ENCODE data around the gene PPIF. TPM values are rescaled to one million over a fixed set of nuclear protein-coding genes. Genes with fewer than 3 reads are reported as not detected.

PPIF gene
- total RNA-seq, 1 donor from 2014 or later: 27.1 TPM

DNA sequence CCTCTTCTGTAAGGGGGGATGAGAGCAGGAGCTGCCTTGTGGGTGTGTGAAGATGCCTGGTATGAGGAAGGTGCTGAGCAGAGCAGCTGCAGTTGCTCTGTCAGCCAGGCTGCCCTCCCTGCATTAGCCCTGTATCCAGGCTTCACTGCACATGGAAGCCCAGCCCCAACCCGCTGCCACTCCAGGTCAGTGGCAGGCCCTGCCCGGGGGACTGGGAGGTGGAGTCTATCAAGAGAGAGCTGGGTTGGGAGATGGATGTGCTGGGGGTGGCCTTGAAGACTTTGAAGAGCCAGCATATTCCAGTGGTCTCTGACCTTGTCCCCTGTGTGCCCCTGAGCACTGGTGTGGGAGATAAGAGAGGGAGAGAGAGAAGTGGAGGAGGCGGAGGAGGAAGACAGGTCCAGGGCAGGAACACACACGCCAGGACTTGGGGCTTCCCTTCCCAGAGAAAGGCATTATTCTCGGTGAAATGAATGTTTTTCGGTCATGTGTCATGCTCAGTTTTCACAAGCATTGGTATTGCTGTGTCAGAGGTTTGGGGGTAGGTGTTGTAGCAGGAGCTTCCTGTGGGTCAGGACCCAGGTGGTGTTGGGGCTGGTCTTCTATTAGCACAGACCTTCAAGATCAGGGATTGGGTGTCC is 2.6 kb downstream of the PPIF start:
- H3K27ac ChIP-seq: no peak overlapping the region
- Mint-ChIP-seq H3K9me3 (no peaks in the 10 kb centered on the region), H3K4me1 (peaks cover 14% of the 10 kb centered on the region), H3K4me3 (peak overlapping the region; percentile 35), H3K27ac (no peak overlapping the region), H3K27me3 (ENCODE audit: insufficient read depth, low read depth) (peaks cover 2% of the 10 kb centered on the region), H3K36me3 (peaks cover 30% of the 10 kb centered on the region)
- H3K79me2 ChIP-seq (ENCODE audit: low read depth): no peaks in the 10 kb centered on the region
- H3K36me3 ChIP-seq: no peaks in the 10 kb centered on the region
- H3K4me2 ChIP-seq: no peak overlapping the region
- H3K9me3 ChIP-seq (ENCODE audit: low read depth): no peaks in the 10 kb centered on the region
- no peak overlapping the region for H3K4me3 ChIP-seq
- H3F3A ChIP-seq (ENCODE audit: low read depth): peaks cover 10% of the 10 kb centered on the region
- no peaks in the 10 kb centered on the region for H3K27me3 ChIP-seq
- H3K9ac ChIP-seq: no peak overlapping the region
- peaks cover 15% of the 10 kb centered on the region for H4K20me1 ChIP-seq (ENCODE audit: low read depth)
- no peak for DNase-seq (ENCODE audit: low spot score)
- H3K4me1 ChIP-seq: peaks cover 15% of the 10 kb centered on the region
- H2AFZ ChIP-seq (replicated peaks): no peak overlapping the region
- TF ChIP-seq EZH2phosphoT487 (IDR thresholded peaks at IDR 0.05) (no peak), EZH2 (IDR thresholded peaks at IDR 0.05) (no peak)

DNA sequence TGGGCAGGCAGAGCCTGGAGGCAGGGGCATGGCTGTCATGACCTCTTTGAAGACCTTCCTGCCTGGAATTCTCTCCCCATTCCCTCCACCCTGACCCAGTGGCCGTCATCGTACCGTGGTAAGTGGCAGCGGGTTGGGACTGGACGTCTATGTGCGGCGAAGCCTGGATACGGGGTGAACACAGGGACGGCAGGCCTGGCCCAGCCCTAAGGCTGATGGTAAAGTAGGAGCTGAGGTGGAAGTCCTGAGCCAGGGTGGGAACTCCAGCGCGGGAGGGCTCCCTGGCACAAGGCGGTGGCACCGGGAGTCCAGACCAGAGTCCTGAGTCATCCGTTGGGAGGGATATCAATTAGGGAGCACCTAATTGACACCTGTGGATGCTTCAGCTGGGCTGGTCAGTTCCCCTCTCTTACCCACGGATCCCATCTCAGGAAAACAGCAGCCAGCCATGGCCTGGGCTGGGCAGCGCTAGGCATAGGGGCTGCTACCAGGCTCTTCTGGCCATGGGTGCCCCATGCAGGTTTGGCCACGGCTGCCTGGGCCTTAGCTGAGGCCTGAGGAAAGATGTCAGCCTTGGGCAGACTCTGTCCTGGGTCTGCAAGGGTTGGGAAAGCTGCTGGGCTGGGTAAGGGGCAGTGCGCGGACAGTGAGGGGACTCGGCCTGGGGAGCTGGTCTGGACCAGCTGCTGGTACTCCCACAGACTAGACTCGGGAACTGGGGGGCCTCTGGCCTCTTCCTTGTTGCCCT is 3.3 kb downstream of the PPIF start:
- peaks cover 15% of the 10 kb centered on the region for H3K4me1 ChIP-seq
- no peaks in the 10 kb centered on the region for H3K27me3 ChIP-seq
- no peak overlapping the region for H3K4me3 Mint-ChIP-seq
- H4K20me1 ChIP-seq (ENCODE audit: low read depth): peaks cover 15% of the 10 kb centered on the region
- H3K36me3 Mint-ChIP-seq: peaks cover 37% of the 10 kb centered on the region
- peaks cover 14% of the 10 kb centered on the region for H3K4me1 Mint-ChIP-seq
- H3K4me2 ChIP-seq: no peak overlapping the region
- no peaks in the 10 kb centered on the region for H3K36me3 ChIP-seq
- H3K9ac ChIP-seq: no peak overlapping the region
- H3K27ac ChIP-seq: no peak overlapping the region
- no peak for DNase-seq (ENCODE audit: low spot score)
- H3K79me2 ChIP-seq (ENCODE audit: low read depth): no peaks in the 10 kb centered on the region
- H3K27ac Mint-ChIP-seq: no peak overlapping the region
- H3K4me3 ChIP-seq: no peak overlapping the region
- H3F3A ChIP-seq (ENCODE audit: low read depth): peaks cover 10% of the 10 kb centered on the region
- H2AFZ ChIP-seq (replicated peaks): no peak overlapping the region
- no peaks in the 10 kb centered on the region for H3K9me3 ChIP-seq (ENCODE audit: low read depth)
- no peaks in the 10 kb centered on the region for H3K9me3 Mint-ChIP-seq
- TF ChIP-seq EZH2phosphoT487 (IDR thresholded peaks at IDR 0.05) (no peak), EZH2 (IDR thresholded peaks at IDR 0.05) (no peak)
- TF ChIP-seq, protein P1, sequence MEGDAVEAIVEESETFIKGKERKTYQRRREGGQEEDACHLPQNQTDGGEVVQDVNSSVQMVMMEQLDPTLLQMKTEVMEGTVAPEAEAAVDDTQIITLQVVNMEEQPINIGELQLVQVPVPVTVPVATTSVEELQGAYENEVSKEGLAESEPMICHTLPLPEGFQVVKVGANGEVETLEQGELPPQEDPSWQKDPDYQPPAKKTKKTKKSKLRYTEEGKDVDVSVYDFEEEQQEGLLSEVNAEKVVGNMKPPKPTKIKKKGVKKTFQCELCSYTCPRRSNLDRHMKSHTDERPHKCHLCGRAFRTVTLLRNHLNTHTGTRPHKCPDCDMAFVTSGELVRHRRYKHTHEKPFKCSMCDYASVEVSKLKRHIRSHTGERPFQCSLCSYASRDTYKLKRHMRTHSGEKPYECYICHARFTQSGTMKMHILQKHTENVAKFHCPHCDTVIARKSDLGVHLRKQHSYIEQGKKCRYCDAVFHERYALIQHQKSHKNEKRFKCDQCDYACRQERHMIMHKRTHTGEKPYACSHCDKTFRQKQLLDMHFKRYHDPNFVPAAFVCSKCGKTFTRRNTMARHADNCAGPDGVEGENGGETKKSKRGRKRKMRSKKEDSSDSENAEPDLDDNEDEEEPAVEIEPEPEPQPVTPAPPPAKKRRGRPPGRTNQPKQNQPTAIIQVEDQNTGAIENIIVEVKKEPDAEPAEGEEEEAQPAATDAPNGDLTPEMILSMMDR (IDR thresholded peaks at IDR 0.05): no peak
- H3K27me3 Mint-ChIP-seq (ENCODE audit: insufficient read depth, low read depth): peaks cover 2% of the 10 kb centered on the region

DNA sequence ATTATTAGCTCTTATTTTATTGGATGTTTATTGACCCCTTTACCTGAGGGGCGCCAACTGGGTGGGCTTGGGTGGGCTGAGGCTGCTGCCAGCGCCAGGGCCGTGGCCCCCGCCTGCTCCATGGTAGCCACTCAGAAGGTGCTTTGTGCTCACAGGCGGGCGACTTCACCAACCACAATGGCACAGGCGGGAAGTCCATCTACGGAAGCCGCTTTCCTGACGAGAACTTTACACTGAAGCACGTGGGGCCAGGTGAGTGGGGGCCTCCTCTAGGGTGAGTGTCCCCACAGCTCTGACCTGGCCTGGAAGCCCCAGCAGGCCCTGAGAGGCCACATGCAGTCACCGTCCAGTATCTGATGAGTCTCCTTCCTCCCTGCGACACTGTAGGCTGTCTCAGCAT is 4.1 kb downstream of the PPIF start:
- Histone ChIP-seq H3K4me3 (no peak overlapping the region), H4K20me1 (ENCODE audit: low read depth) (peaks cover 15% of the 10 kb centered on the region), H3K27me3 (no peaks in the 10 kb centered on the region), H3F3A (ENCODE audit: low read depth) (peaks cover 8% of the 10 kb centered on the region), H3K36me3 (no peaks in the 10 kb centered on the region), H3K9me3 (ENCODE audit: low read depth) (no peaks in the 10 kb centered on the region), H3K4me2 (no peak overlapping the region), H3K27ac (no peak overlapping the region), H3K4me1 (peaks cover 14% of the 10 kb centered on the region), H3K79me2 (ENCODE audit: low read depth) (no peaks in the 10 kb centered on the region), H3K9ac (no peak overlapping the region), H2AFZ (replicated peaks) (no peak overlapping the region)
- TF ChIP-seq EZH2 (IDR thresholded peaks at IDR 0.05) (no peak), EZH2phosphoT487 (IDR thresholded peaks at IDR 0.05) (no peak)
- TF ChIP-seq, protein P1 (IDR thresholded peaks at IDR 0.05): no peak
- Mint-ChIP-seq H3K9me3 (no peaks in the 10 kb centered on the region), H3K27me3 (ENCODE audit: insufficient read depth, low read depth) (peaks cover 2% of the 10 kb centered on the region), H3K4me3 (no peak overlapping the region), H3K27ac (no peak overlapping the region), H3K36me3 (peaks cover 39% of the 10 kb centered on the region), H3K4me1 (peaks cover 11% of the 10 kb centered on the region)
- no peak for DNase-seq (ENCODE audit: low spot score)

Measured in neural progenitor cell (in vitro differentiated cells).